PC-3 (cell line): ENCODE measurements around the gene TPRG1. TPM values are rescaled to one million over a fixed set of nuclear protein-coding genes. Genes with fewer than 3 reads are reported as not detected.

Experiments used
- ATAC-seq: fragments of 200-7000 bp; cut with Tn5 transposase; 2 replicates; pipeline ENCODE4 v1.9.1; 2020; ENCODE audit warnings: mild to moderate bottlenecking, moderate library complexity
- BruUV-seq: library from RNA; stranded (reverse); fragments of 400-500 nt; replicated peaks from 2 replicates; lab custom pipeline; 2021; lab: Mats Ljungman, UMichigan
- CTCF ChIA-PET: fragments of 300-600 bp; sonication (Branson Sonifier 250); formaldehyde crosslinking; loops from one replicate; lab custom pipeline; 2022; ENCODE audit warnings: antibody characterized with exemption; lab: Charles Lee
- POLR2A ChIA-PET: fragments of 300-600 bp; sonication (Branson Sonifier 250); formaldehyde crosslinking; loops from one replicate; lab custom pipeline; 2022; ENCODE audit warnings: antibody characterized with exemption; ENCODE audit not compliant: unreplicated experiment; lab: Charles Lee
- DNase-seq: peaks from one replicate; pipeline ENCODE4 v3.0.0-alpha.2; 2015
- H2AFZ ChIP-seq: fragments of 300-600 bp; sonication (generic); 2 replicates; pipeline ENCODE4 v1.6.0; 2016; ENCODE audit warnings: antibody characterized with exemption, low read length
- H3F3A ChIP-seq: fragments of 300-600 bp; sonication (generic); one replicate; pipeline ENCODE4 v1.6.0; 2017; ENCODE audit warnings: antibody characterized with exemption, low read length, control low read depth, mild to moderate bottlenecking; ENCODE audit not compliant: unreplicated experiment
- H3K27ac ChIP-seq: fragments of 300-600 bp; sonication (generic); 2 replicates; pipeline ENCODE4 v1.5.1; 2016; ENCODE audit warnings: mild to moderate bottlenecking, low read length
- H3K27me3 ChIP-seq: fragments of 300-600 bp; sonication (generic); 2 replicates; pipeline ENCODE4 v1.6.1; 2016; ENCODE audit warnings: low read length, mixed read lengths
- H3K36me3 ChIP-seq: fragments of 300-600 bp; sonication (generic); 2 replicates; pipeline ENCODE4 v1.6.1; 2016; ENCODE audit warnings: low read depth, mixed run types, low read length, mixed read lengths
- H3K4me1 ChIP-seq: fragments of 300-600 bp; sonication (generic); 2 replicates; pipeline ENCODE4 v1.5.1; 2016; ENCODE audit warnings: low read length; ENCODE audit not compliant: insufficient read depth
- H3K4me2 ChIP-seq: fragments of 300-600 bp; sonication (generic); 2 replicates; pipeline ENCODE4 v1.6.0; 2016; ENCODE audit warnings: low read length
- H3K4me3 ChIP-seq: fragments of 300-600 bp; sonication (generic); 2 replicates; pipeline ENCODE4 v1.5.1; 2016; ENCODE audit warnings: mild to moderate bottlenecking, low read length, mixed read lengths
- H3K79me2 ChIP-seq: fragments of 300-600 bp; sonication (generic); 2 replicates; pipeline ENCODE4 v1.6.1; 2017; ENCODE audit warnings: low read length, mixed read lengths
- H3K9ac ChIP-seq: fragments of 300-600 bp; sonication (generic); 2 replicates; pipeline ENCODE4 v1.6.0; 2016; ENCODE audit warnings: mild to moderate bottlenecking, low read length
- H3K9me2 ChIP-seq: fragments of 300-600 bp; sonication (generic); replicated peaks from 2 replicates; pipeline ENCODE4 v1.6.1; 2016; ENCODE audit warnings: mixed run types, low read length, mixed read lengths
- H3K9me3 ChIP-seq: fragments of 300-600 bp; sonication (generic); 2 replicates; pipeline ENCODE4 v1.6.1; 2016; ENCODE audit warnings: low read length, mixed read lengths
- H4K20me1 ChIP-seq: fragments of 300-600 bp; sonication (generic); 2 replicates; pipeline ENCODE4 v1.6.1; 2016; ENCODE audit warnings: low read length, mixed read lengths
- EZH2 ChIP-seq: fragments of 300-600 bp; sonication (generic); IDR thresholded peaks from one replicate; pipeline ENCODE4 v1.6.1; 2017; ENCODE audit warnings: antibody characterized with exemption, mild to moderate bottlenecking, low read length; ENCODE audit not compliant: unreplicated experiment
- EZH2phosphoT487 ChIP-seq: fragments of 300-600 bp; sonication (generic); IDR thresholded peaks from 2 replicates; pipeline ENCODE4 v1.6.1; 2018; ENCODE audit warnings: mild to moderate bottlenecking, antibody characterized with exemption, low read length, borderline replicate concordance
- intact Hi-C: fragments of 100-400 bp; cut with micrococcal nuclease; formaldehyde crosslinking; loops from 2 replicates; pipeline ENCODE4 v1.9.0; 2023
- total RNA-seq: library from RNA; depleted of rRNA; stranded (reverse); fragments of >200 nt; gene quantifications from 2 replicates; pipeline ENCODE4 v1.2.3, GENCODE V29; 2014
- TF ChIP-seq, protein P1 (sequence below): fragments of 300-600 bp; sonication (generic); conservative IDR thresholded peaks from 2 replicates; pipeline ENCODE4 v1.5.1; 2017; ENCODE audit warnings: antibody characterized with exemption, low read depth, mild to moderate bottlenecking, low read length

TPRG1 gene
- total RNA-seq, 1 experiment from 2014 or later: 1.2 TPM

DNA sequence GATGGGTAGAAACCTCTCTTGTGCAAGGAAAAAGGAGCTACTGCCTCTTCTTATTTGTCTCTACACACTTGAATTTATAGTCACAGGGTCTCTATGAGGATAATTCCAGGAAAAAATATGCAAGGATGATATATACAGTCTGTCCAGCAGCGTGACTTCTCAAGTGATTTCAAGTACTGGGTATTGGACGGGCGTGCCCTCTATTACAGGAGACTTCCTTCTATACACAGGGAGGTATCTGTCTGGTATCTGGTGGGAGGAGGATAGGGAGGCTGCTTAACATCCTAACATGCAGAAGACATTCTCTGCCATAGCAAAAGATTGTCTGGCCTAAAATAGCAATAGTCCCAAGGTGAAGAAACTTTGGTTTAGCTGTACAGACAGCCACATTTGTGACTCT lies 146.1 kb downstream of the TPRG1 start:
- H4K20me1 ChIP-seq: no peaks in the 10 kb centered on the region
- H3K9me3 ChIP-seq: no peaks in the 10 kb centered on the region

DNA sequence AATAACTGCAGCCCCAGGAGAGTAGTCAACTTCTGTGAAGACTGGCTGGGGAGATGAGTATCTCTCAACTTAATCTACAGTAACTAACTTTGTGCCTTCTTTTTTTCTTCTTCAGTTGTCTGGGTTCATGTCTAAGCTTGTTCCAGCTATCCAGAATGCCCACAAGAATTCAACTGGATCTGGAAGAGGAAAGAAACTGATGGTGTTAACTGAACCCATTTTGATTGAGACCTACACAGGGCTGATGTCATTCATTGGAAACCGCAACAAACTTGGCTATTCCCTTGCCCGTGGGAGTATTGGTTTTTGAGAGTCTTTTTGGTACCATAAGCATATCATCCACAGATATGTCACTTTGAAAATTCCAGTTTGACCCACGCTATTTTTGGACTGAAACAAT lies 148.7 kb downstream of the TPRG1 start:
- no peak overlapping the region for H3K27ac ChIP-seq
- POLR2A ChIA-PET: no interaction called here
- CTCF ChIA-PET: no interaction called here

More for the DNA sequence above, 146.1 kb downstream of the TPRG1 start:
- Histone ChIP-seq H3K36me3 (no peaks in the 10 kb centered on the region), H3F3A (no peaks in the 10 kb centered on the region), H3K4me2 (no peak overlapping the region), H3K27me3 (no peaks in the 10 kb centered on the region), H3K4me1 (peaks cover 32% of the 10 kb centered on the region), H3K79me2 (no peaks in the 10 kb centered on the region), H2AFZ (no peak overlapping the region), H3K9me2 (no peaks in the 10 kb centered on the region), H3K9ac (no peak overlapping the region), H3K4me3 (no peak overlapping the region), H3K27ac (peak overlapping the region; percentile 82)
- BruUV-seq: no TSS peak
- ChIA-PET CTCF (no interaction called here), POLR2A (interaction anchor here (0.7 kb wide), 1 partner anchor 647 kb away, joined by 8 read pairs; no protein-coding TSS in a partner anchor)
- TF ChIP-seq, protein P1, sequence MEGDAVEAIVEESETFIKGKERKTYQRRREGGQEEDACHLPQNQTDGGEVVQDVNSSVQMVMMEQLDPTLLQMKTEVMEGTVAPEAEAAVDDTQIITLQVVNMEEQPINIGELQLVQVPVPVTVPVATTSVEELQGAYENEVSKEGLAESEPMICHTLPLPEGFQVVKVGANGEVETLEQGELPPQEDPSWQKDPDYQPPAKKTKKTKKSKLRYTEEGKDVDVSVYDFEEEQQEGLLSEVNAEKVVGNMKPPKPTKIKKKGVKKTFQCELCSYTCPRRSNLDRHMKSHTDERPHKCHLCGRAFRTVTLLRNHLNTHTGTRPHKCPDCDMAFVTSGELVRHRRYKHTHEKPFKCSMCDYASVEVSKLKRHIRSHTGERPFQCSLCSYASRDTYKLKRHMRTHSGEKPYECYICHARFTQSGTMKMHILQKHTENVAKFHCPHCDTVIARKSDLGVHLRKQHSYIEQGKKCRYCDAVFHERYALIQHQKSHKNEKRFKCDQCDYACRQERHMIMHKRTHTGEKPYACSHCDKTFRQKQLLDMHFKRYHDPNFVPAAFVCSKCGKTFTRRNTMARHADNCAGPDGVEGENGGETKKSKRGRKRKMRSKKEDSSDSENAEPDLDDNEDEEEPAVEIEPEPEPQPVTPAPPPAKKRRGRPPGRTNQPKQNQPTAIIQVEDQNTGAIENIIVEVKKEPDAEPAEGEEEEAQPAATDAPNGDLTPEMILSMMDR: no peak
- no peak for TF ChIP-seq EZH2phosphoT487
- TF ChIP-seq EZH2: no peak
- DNase-seq (no peak), ATAC-seq (no peak)
- intact Hi-C loops: no loop called here

DNA sequence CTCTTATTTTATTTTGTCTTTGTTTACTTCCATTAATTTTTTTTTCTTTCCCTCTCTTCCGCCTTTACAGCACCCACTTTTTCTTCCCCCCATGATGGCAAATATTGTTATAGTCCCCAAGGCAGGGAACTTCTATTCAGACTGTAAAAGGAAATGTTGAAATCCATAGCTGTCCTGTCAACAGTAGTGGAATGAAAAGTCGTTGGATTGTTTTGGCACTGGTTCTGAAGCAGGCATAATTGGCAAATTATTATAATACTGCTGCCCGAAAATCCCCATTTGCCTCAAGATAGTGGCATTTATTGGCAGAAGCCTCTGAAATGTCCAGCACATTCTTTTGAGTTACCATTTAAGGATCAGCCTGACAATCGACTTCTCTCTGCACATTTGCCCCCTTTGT lies 150.6 kb downstream of the TPRG1 start:
- POLR2A ChIA-PET: no interaction called here
- CTCF ChIA-PET: no interaction called here

More for the DNA sequence above, 148.7 kb downstream of the TPRG1 start:
- ATAC-seq (no peak), DNase-seq (no peak)
- TF ChIP-seq, protein P1: no peak
- H3K79me2 ChIP-seq: no peaks in the 10 kb centered on the region
- no peaks in the 10 kb centered on the region for H3K9me2 ChIP-seq
- BruUV-seq: no TSS peak
- no peaks in the 10 kb centered on the region for H3F3A ChIP-seq
- no peaks in the 10 kb centered on the region for H4K20me1 ChIP-seq
- H3K27me3 ChIP-seq: no peaks in the 10 kb centered on the region
- no peak overlapping the region for H3K4me2 ChIP-seq
- H3K9me3 ChIP-seq: no peaks in the 10 kb centered on the region
- no peaks in the 10 kb centered on the region for H3K36me3 ChIP-seq
- intact Hi-C loops: loop anchor here (10.0 kb wide), 1 partner anchor 344 kb away; no protein-coding TSS in a partner anchor
- H3K4me3 ChIP-seq: no peak overlapping the region
- no peak overlapping the region for H2AFZ ChIP-seq
- no peak overlapping the region for H3K9ac ChIP-seq
- peaks cover 50% of the 10 kb centered on the region for H3K4me1 ChIP-seq

More for the DNA sequence above, 150.6 kb downstream of the TPRG1 start:
- no peak overlapping the region for H3K27ac ChIP-seq
- no peaks in the 10 kb centered on the region for H3K79me2 ChIP-seq
- intact Hi-C loops: loop anchor here (10.0 kb wide), 1 partner anchor 342 kb away; no protein-coding TSS in a partner anchor
- no peaks in the 10 kb centered on the region for H3K9me2 ChIP-seq
- DNase-seq: no peak
- no peak for ATAC-seq
- H3K9me3 ChIP-seq: no peaks in the 10 kb centered on the region
- H3K4me3 ChIP-seq: no peak overlapping the region
- no peaks in the 10 kb centered on the region for H3F3A ChIP-seq
- H3K4me2 ChIP-seq: no peak overlapping the region
- no TSS peak for BruUV-seq
- TF ChIP-seq EZH2phosphoT487: no peak
- TF ChIP-seq, protein P1: no peak
- TF ChIP-seq EZH2: no peak
- no peaks in the 10 kb centered on the region for H3K27me3 ChIP-seq
- no peak overlapping the region for H2AFZ ChIP-seq
- no peak overlapping the region for H3K9ac ChIP-seq
- H3K4me1 ChIP-seq: peaks cover 37% of the 10 kb centered on the region
- no peaks in the 10 kb centered on the region for H4K20me1 ChIP-seq
- no peaks in the 10 kb centered on the region for H3K36me3 ChIP-seq
